Activated B cell treated with CpG ODN at 0.5 μM for 24 hours (primary cell): ENCODE data around the gene C6orf58. TPM values are rescaled to one million over a fixed set of nuclear protein-coding genes. Genes with fewer than 3 reads are reported as not detected.

Experiments
- ATAC-seq: fragments of 200-7000 bp; cut with Tn5 transposase; one replicate; pipeline ENCODE4 v1.10.0; 2021; ENCODE audit warnings: low read depth, mild to moderate bottlenecking, moderate library complexity
- CTCF ChIA-PET: fragments of 350-600 bp; sonication (Branson Sonifier 250); formaldehyde crosslinking; loops from one replicate; lab custom pipeline; 2021; ENCODE audit warnings: antibody characterized with exemption; lab: Charles Lee
- POLR2A ChIA-PET: fragments of 350-600 bp; sonication (Branson Sonifier 250); formaldehyde crosslinking; loops from one replicate; lab custom pipeline; 2021; ENCODE audit warnings: antibody characterized with exemption; lab: Charles Lee
- DNase-seq: peaks from one replicate; pipeline ENCODE4 v3.0.0; 2022
- H3K27ac Mint-ChIP-seq: one replicate; pipeline ENCODE4 v1.8.0; 2020; ENCODE audit warnings: mixed read lengths
- H3K27me3 Mint-ChIP-seq: one replicate; pipeline ENCODE4 v1.8.0; 2021; ENCODE audit warnings: mixed read lengths
- H3K36me3 Mint-ChIP-seq: one replicate; pipeline ENCODE4 v1.8.0; 2021; ENCODE audit warnings: low read depth, mixed read lengths
- H3K4me1 Mint-ChIP-seq: one replicate; pipeline ENCODE4 v1.8.0; 2021; ENCODE audit warnings: mixed read lengths
- H3K4me3 Mint-ChIP-seq: one replicate; pipeline ENCODE4 v1.8.0; 2020; ENCODE audit warnings: mild to moderate bottlenecking, mixed read lengths
- H3K9me3 Mint-ChIP-seq: one replicate; pipeline ENCODE4 v1.8.0; 2020; ENCODE audit warnings: mixed read lengths
- CTCF ChIP-seq: fragments of 200-600 bp; IDR thresholded peaks from one replicate; pipeline ENCODE4 v1.8.0; 2022; ENCODE audit warnings: antibody characterized with exemption, mild to moderate bottlenecking
- intact Hi-C: fragments of 100-400 bp; cut with micrococcal nuclease; formaldehyde crosslinking; loops from one replicate; pipeline ENCODE4 v1.15.1; 2024
- total RNA-seq: library from RNA; stranded (reverse); gene quantifications from 2 replicates; pipeline ENCODE4 v1.2.3, GENCODE V29; 2022

Gene C6orf58
- total RNA-seq, 1 donor from 2014 or later: not detected

GRCh38 chr6:127608554-127609270, 31.7 kb downstream of the C6orf58 start:
- DNase-seq (no peak), ATAC-seq (no peak)
- H3K9me3 Mint-ChIP-seq: peaks cover under 1% of the 10 kb centered on the region
- ChIA-PET CTCF (no interaction called here), POLR2A (no interaction called here)
- H3K27ac Mint-ChIP-seq: no peak overlapping the region
- intact Hi-C loops: no loop called here
- TF ChIP-seq CTCF: no peak
- no peak overlapping the region for H3K4me3 Mint-ChIP-seq
- no peaks in the 10 kb centered on the region for H3K36me3 Mint-ChIP-seq
- no peaks in the 10 kb centered on the region for H3K4me1 Mint-ChIP-seq
- H3K27me3 Mint-ChIP-seq: no peaks in the 10 kb centered on the region

GRCh38 chr6:127618729-127619128, 41.8 kb downstream of the C6orf58 start:
- ATAC-seq (no peak), DNase-seq (no peak)
- no peaks in the 10 kb centered on the region for H3K27me3 Mint-ChIP-seq
- no peaks in the 10 kb centered on the region for H3K9me3 Mint-ChIP-seq
- POLR2A ChIA-PET: no interaction called here
- H3K27ac Mint-ChIP-seq: no peak overlapping the region
- intact Hi-C loops: no loop called here
- CTCF ChIA-PET: no interaction called here
- H3K36me3 Mint-ChIP-seq: no peaks in the 10 kb centered on the region
- H3K4me3 Mint-ChIP-seq: no peak overlapping the region
- no peaks in the 10 kb centered on the region for H3K4me1 Mint-ChIP-seq
- TF ChIP-seq CTCF: no peak

- ChIA-PET POLR2A (no interaction called here), CTCF (no interaction called here)
- intact Hi-C loops: no loop called here
- Mint-ChIP-seq H3K27me3 (no peaks in the 10 kb centered on the region), H3K4me3 (no peak overlapping the region), H3K36me3 (no peaks in the 10 kb centered on the region), H3K27ac (no peak overlapping the region), H3K4me1 (no peaks in the 10 kb centered on the region), H3K9me3 (no peaks in the 10 kb centered on the region)
- no peak for TF ChIP-seq CTCF
- ATAC-seq (no peak), DNase-seq (no peak)
Observed at GRCh38 chr6:127630800-127631199, 53.8 kb downstream of the C6orf58 start.

GRCh38 chr6:127634178-127634577, 57.2 kb downstream of the C6orf58 start:
- Mint-ChIP-seq H3K9me3 (no peaks in the 10 kb centered on the region), H3K27ac (no peak overlapping the region), H3K27me3 (no peaks in the 10 kb centered on the region), H3K4me3 (no peak overlapping the region), H3K36me3 (no peaks in the 10 kb centered on the region), H3K4me1 (no peaks in the 10 kb centered on the region)
- CTCF ChIA-PET: no interaction called here
- no peak for TF ChIP-seq CTCF
- DNase-seq (no peak), ATAC-seq (no peak)
- POLR2A ChIA-PET: no interaction called here
- intact Hi-C loops: no loop called here

- no peaks in the 10 kb centered on the region for H3K4me1 Mint-ChIP-seq
- H3K27ac Mint-ChIP-seq: no peak overlapping the region
- intact Hi-C loops: no loop called here
- DNase-seq (no peak), ATAC-seq (no peak)
- POLR2A ChIA-PET: no interaction called here
- H3K9me3 Mint-ChIP-seq: no peaks in the 10 kb centered on the region
- no peak for TF ChIP-seq CTCF
- no peaks in the 10 kb centered on the region for H3K36me3 Mint-ChIP-seq
- no peak overlapping the region for H3K4me3 Mint-ChIP-seq
- H3K27me3 Mint-ChIP-seq: no peaks in the 10 kb centered on the region
- CTCF ChIA-PET: no interaction called here
Observed at GRCh38 chr6:127635091-127635490, 58.1 kb downstream of the C6orf58 start.
